ENCODE results near the gene HSF4. TPM values are rescaled to one million over a fixed set of nuclear protein-coding genes. Genes with fewer than 3 reads are reported as not detected.
A peak's percentile ranks its signal among the peaks of the same experiment; 100 is the strongest.

HSF4 gene
- total and polyA plus RNA-seq, 12 donors: 9.1 to 199 (median 38.6) TPM

DNA sequence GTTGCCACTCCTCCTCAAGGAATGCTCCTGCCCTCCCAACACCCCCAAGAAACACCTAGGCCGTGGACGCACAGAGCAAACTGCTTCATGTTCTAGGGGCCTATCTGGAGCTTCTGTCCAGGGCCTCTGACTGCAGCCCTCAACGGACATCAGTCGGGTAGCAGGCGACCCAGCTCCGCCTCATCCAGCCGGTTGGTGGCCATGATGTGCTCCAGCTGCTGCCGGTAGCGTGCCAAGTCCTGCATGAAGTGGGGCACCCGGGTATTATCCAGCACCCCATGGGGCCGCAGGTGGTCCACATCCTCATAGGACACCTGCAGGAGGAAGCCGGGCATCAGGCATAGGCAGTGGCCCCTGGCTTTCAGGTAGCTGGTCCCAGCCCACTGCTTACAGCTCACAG lies 12.1 kb downstream of the HSF4 start:
- DNase-seq (no peak), ATAC-seq (no peak)
- no peak overlapping the region for H3K4me3 ChIP-seq
- peaks cover 0 to 18% (median 0%) of the 10 kb centered on the region in 7 donors for H3K27me3 ChIP-seq
- H3K9me3 ChIP-seq: no peaks in the 10 kb centered on the region
- peaks cover 0 to 20% (median 0%) of the 10 kb centered on the region in 9 donors for H3K36me3 ChIP-seq
- no peak overlapping the region for H3K27ac ChIP-seq
- WGBS, 2 donors: 92 to 93% methylated on average over 12 of the region's 12 CpGs
- TF ChIP-seq, protein P1, sequence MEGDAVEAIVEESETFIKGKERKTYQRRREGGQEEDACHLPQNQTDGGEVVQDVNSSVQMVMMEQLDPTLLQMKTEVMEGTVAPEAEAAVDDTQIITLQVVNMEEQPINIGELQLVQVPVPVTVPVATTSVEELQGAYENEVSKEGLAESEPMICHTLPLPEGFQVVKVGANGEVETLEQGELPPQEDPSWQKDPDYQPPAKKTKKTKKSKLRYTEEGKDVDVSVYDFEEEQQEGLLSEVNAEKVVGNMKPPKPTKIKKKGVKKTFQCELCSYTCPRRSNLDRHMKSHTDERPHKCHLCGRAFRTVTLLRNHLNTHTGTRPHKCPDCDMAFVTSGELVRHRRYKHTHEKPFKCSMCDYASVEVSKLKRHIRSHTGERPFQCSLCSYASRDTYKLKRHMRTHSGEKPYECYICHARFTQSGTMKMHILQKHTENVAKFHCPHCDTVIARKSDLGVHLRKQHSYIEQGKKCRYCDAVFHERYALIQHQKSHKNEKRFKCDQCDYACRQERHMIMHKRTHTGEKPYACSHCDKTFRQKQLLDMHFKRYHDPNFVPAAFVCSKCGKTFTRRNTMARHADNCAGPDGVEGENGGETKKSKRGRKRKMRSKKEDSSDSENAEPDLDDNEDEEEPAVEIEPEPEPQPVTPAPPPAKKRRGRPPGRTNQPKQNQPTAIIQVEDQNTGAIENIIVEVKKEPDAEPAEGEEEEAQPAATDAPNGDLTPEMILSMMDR (IDR thresholded peaks at IDR 0.05): no peak
- H3K4me1 ChIP-seq: peaks cover 5 to 58% (median 41%) of the 10 kb centered on the region in 9 donors
- intact Hi-C loops (cut with DNase I): no loop called here

DNA sequence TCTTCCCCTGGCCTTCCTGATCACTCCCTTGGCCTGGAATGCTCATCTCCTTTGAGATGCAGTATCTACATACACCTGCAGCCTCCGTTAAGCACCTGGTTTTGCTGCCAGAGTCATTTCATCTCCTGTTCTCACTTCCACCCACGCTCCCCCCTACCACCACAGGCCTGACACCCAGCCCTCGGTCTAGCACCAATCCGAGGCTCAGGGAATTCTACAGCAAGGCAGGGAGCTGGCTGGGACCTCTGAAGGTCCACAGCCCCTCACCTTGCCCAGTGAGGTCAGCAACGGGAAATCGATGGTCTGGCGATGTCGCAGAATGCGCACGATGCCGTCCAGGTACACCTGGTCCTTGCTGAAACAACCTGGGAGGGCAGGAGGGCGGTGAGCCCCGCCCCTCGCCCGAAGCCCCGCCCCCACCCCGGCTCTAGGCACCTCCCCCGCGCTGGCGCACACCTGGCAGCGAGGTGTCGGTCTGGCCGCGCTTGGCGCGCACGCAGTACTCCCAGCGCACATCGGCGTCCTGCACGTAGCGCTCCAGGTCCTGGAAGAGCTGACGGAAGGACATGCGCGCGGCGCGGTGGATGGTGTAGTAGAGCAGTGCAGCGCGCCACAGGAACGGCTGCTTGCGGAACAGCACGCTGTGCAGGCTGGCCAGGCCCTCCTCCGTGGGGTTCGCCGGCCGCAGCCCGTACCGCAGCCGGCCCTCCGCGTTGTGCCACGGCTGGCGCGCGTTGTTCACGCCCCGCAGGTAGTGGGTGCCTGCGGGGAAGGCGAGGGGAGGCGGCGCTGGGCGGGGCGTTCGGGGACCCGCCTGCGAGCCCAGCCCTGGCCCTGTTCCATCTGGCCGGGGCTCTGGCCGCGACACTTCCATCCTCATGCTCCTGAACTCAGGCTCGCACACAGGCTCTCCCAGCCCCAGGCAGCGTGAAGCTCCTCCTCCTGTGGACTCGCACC lies 13.5 kb downstream of the HSF4 start:
- H3K27ac ChIP-seq: peak overlapping the region in 8 of 10 donors; percentile 15 to 64 (median 56)
- peaks cover 5 to 61% (median 43%) of the 10 kb centered on the region in 9 donors for H3K4me1 ChIP-seq
- peaks cover 0 to 18% (median 0%) of the 10 kb centered on the region in 7 donors for H3K27me3 ChIP-seq
- TF ChIP-seq, protein P1 (IDR thresholded peaks at IDR 0.05): peak in 3 of 9 donors; percentile 8 to 23 (median 17)
- 6% methylated on average over 66 to 73 of the region's 73 CpGs for WGBS, 2 donors
- peaks cover 0 to 20% (median 0%) of the 10 kb centered on the region in 9 donors for H3K36me3 ChIP-seq
- DNase-seq (peak in 1 of 2 donors; percentile 71), ATAC-seq (peak; percentile 10 to 43 (median 29))
- intact Hi-C loops (cut with DNase I): no loop called here
- H3K9me3 ChIP-seq: no peaks in the 10 kb centered on the region
- H3K4me3 ChIP-seq: peak overlapping the region in 9 of 10 donors; percentile 19 to 63 (median 52)

DNA sequence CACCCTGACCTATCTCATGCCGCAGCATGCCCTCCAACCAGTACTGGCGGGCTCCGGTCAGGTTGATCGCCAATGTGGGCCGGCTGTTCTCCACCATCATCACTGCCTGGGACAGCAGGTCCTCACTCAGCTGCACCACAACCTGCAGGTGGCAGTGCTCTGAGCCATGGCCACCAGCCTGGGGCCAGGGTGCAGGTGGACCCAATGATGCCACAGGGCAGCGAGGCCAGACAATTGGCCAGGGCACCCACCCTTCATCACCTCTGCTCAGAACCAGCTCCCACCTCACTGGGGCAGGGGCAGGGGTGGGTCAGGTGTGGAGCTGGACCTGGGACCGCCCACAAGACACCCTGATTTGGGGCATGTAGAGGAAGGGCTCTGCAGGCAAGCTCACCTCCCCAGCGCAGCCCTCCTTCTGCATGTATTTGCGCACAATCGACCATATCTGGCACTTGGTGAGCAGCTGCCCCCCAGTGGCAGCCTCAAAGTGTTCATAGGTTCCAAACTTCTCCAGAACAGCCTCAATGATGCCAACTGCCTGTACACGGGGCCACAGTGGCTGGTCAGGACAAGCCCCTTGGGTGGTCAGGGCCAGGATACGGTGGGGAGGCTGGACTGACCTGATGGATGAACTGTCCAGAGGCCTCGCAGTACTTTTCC lies 15.0 kb downstream of the HSF4 start:
- 91 to 95% methylated on average over 13 of the region's 13 CpGs for WGBS, 2 donors
- peaks cover 4 to 54% (median 40%) of the 10 kb centered on the region in 9 donors for H3K4me1 ChIP-seq
- ATAC-seq (no peak), DNase-seq (no peak)
- no peak overlapping the region for H3K4me3 ChIP-seq
- peaks cover 0 to 8% (median 0%) of the 10 kb centered on the region in 7 donors for H3K27me3 ChIP-seq
- TF ChIP-seq, protein P1 (IDR thresholded peaks at IDR 0.05): peak in 1 of 9 donors; percentile 4
- H3K27ac ChIP-seq: no peak overlapping the region
- peaks cover 0 to 20% (median 0%) of the 10 kb centered on the region in 9 donors for H3K36me3 ChIP-seq
- intact Hi-C loops (cut with DNase I): loop anchor here in 7 of 10 donors (5.0 to 10.0 kb wide), 3 partner anchors 68 to 225 kb away; partner anchors contain the start of genes FHOD1 (in 1 of the 7) and SLC9A5 (in 1 of the 7)
- no peaks in the 10 kb centered on the region for H3K9me3 ChIP-seq

DNA sequence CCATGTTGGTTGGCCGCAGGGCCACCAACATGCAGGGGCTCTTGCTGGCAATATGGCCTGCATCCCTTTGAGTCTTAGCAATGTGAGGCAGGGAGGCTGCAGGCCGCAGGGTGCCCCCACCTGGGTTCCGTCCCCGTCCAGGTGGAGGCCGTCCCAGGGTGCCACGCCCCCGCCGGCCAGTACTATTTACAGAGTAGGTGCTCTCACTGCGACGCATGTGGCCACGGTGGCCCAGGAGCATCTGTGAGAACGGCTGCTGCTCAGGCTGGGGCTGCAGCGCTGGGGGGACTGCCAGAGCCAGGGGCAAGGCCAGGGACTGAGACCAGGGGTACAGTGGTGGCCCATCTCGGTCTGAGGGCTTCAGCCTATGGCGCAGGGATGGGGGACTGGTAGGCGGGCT lies 15.6 kb downstream of the HSF4 start:
- peaks cover 0 to 16% (median 0%) of the 10 kb centered on the region in 9 donors for H3K36me3 ChIP-seq
- intact Hi-C loops (cut with DNase I): loop anchor here in 7 of 10 donors (5.0 to 10.0 kb wide), 3 partner anchors 67 to 225 kb away; partner anchors contain the start of genes FHOD1 (in 1 of the 7) and SLC9A5 (in 1 of the 7)
- no peaks in the 10 kb centered on the region for H3K9me3 ChIP-seq
- H3K27me3 ChIP-seq: peaks cover 0 to 5% (median 0%) of the 10 kb centered on the region in 7 donors
- DNase-seq: no peak
- peaks cover 10 to 54% (median 40%) of the 10 kb centered on the region in 9 donors for H3K4me1 ChIP-seq
- WGBS, 2 donors: 95% methylated on average over 16 of the region's 16 CpGs
- ATAC-seq: no peak
- TF ChIP-seq, protein P1 (IDR thresholded peaks at IDR 0.05): no peak
- no peak overlapping the region for H3K27ac ChIP-seq
- no peak overlapping the region for H3K4me3 ChIP-seq
